HepG2 (cell line): ENCODE data around the gene SNRPD2. TPM values are rescaled to one million over a fixed set of nuclear protein-coding genes. Genes with fewer than 3 reads are reported as not detected.

Source experiments
- ERF ChIP-seq: IDR thresholded peaks from 2 replicates; pipeline ENCODE4 v1.6.1; 2018; ENCODE audit warnings: missing biosample characterization, missing genetic modification reagents
- KLF13 ChIP-seq: sonication (generic); formaldehyde crosslinking; IDR thresholded peaks from 2 replicates; pipeline ENCODE4 v1.4.0; 2020; ENCODE audit warnings: mild to moderate bottlenecking, missing genetic modification reagents
- NBN ChIP-seq: fragments of 450-650 bp; conservative IDR thresholded peaks from 2 replicates; pipeline ENCODE4 v1.6.1; 2017
- SP4 ChIP-seq: sonication (generic); formaldehyde crosslinking; IDR thresholded peaks from 2 replicates; pipeline ENCODE4 v1.8.1; 2023; ENCODE audit warnings: mild to moderate bottlenecking, missing genetic modification reagents
- TP53 ChIP-seq: sonication (generic); formaldehyde crosslinking; conservative IDR thresholded peaks from 2 replicates; pipeline ENCODE4 v1.4.0; 2020; ENCODE audit warnings: missing genetic modification reagents
- ZC3H4 ChIP-seq: sonication (generic); formaldehyde crosslinking; IDR thresholded peaks from 2 replicates; pipeline ENCODE4 v1.4.0; 2020; ENCODE audit warnings: missing genetic modification reagents, borderline replicate concordance
- ZNF317 ChIP-seq: sonication (generic); formaldehyde crosslinking; IDR thresholded peaks from 2 replicates; pipeline ENCODE4 v1.5.0; 2020; ENCODE audit warnings: mild to moderate bottlenecking, missing genetic modification reagents
- ZNF335 ChIP-seq: sonication (generic); formaldehyde crosslinking; IDR thresholded peaks from 2 replicates; pipeline ENCODE4 v1.4.0; 2020; ENCODE audit warnings: missing genetic modification reagents
- ZNF607 ChIP-seq: sonication (generic); formaldehyde crosslinking; IDR thresholded peaks from 2 replicates; pipeline ENCODE4 v1.5.1; 2020; ENCODE audit warnings: missing genetic modification reagents, mild to moderate bottlenecking, borderline replicate concordance
- ZNF652 ChIP-seq: IDR thresholded peaks from 2 replicates; pipeline ENCODE4 v1.6.1; 2016; ENCODE audit warnings: low read depth, borderline replicate concordance
- polyA plus RNA-seq, 8 experiments: library from polyadenylated mRNA; depleted of rRNA in 3 of 8; stranded (reverse) in 7 of 8; unstranded in 1 of 8; fragments of >200 nt; fragmentation: Illumina TruSeq in 4 of 8; extraction: Trizol in 4 of 8; gene quantifications; 2 replicates each; pipeline versions ENCODE4 v1.2.1 to v1.2.3, GENCODE V29; 2011 to 2016; ENCODE audit warnings: low read depth in 4 of 8, missing spikeins in 1 of 8, mixed read lengths in 1 of 8; ENCODE audit not compliant: insufficient read depth in 1 of 8
- total RNA-seq, 5 experiments: library from RNA; depleted of rRNA; stranded (reverse); fragments of >200 nt; fragmentation: Illumina TruSeq; extraction: Trizol; gene quantifications; 2 replicates each; pipeline ENCODE4 v1.2.3, GENCODE V29; 2016; ENCODE audit warnings: low read depth in 1 of 5
- TF ChIP-seq, protein P1 (sequence below): sonication (generic); formaldehyde crosslinking; IDR thresholded peaks from 2 replicates; pipeline ENCODE4 v1.5.0; 2020; ENCODE audit warnings: mild to moderate bottlenecking, missing genetic modification reagents
- TF ChIP-seq, protein P2 (sequence below): sonication (generic); formaldehyde crosslinking; IDR thresholded peaks from 2 replicates; pipeline ENCODE4 v1.5.0; 2020; ENCODE audit warnings: mild to moderate bottlenecking, missing genetic modification reagents
- TF ChIP-seq, protein P3 (sequence below): sonication (generic); formaldehyde crosslinking; IDR thresholded peaks from 2 replicates; pipeline ENCODE4 v1.4.0; 2020; ENCODE audit warnings: missing genetic modification reagents, borderline replicate concordance
- TF ChIP-seq, protein P4 (sequence below): sonication (generic); formaldehyde crosslinking; IDR thresholded peaks from 2 replicates; pipeline ENCODE4 v1.4.0; 2020; ENCODE audit warnings: low read depth, mild to moderate bottlenecking, missing genetic modification reagents

Gene SNRPD2
- total and polyA plus RNA-seq, 2 of the 13 experiments (the other 11 are each of a cell fraction or from before 2014, with no cell fraction given) = 299 to 485 TPM

DNA sequence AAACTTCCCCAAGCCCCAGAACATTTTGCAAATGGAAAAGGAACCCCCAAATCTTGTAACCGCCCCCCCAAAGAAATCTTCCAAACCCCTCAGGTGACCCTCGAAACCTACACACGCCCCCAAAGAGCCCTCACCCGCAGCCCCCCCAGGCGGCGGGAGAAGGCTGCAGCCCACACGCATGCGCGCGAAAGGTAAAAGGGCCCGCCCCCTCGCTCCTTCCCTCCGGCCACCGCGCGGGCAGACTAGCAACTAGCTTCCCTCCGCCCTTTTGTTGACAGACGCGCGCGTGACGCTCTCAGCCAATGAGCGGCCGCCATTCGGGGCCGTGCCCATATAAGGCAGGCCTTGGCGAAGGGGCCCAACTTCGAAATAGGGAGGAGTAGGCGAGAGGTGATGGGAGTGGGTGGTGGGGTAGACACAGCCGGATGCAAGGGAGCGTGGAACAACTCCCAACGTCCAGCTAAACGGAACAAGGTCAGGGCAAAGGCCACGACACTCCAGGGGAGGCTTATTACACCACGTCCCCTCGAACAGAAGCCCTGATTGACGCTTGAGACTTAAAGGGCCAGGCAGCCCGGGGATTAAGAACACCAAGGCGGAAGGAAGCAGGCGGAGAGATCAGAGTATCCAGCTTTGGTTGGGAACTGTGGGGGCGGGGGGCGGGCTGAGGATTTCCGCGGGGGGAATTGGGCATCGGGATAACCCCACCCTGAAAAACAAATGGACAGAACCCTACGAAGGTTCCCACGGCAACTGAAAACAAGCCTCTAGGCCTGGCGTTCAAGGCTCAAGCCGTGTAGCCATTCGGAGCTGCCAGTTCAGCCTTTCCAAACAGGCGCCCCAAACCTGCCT is 25.6 kb upstream of the SNRPD2 start (continued):
- TF ChIP-seq, protein P1, sequence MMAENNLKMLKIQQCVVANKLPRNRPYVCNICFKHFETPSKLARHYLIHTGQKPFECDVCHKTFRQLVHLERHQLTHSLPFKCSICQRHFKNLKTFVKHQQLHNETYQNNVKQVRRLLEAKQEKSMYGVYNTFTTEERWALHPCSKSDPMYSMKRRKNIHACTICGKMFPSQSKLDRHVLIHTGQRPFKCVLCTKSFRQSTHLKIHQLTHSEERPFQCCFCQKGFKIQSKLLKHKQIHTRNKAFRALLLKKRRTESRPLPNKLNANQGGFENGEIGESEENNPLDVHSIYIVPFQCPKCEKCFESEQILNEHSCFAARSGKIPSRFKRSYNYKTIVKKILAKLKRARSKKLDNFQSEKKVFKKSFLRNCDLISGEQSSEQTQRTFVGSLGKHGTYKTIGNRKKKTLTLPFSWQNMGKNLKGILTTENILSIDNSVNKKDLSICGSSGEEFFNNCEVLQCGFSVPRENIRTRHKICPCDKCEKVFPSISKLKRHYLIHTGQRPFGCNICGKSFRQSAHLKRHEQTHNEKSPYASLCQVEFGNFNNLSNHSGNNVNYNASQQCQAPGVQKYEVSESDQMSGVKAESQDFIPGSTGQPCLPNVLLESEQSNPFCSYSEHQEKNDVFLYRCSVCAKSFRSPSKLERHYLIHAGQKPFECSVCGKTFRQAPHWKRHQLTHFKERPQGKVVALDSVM (CRISPR knock-in tag) = no peak
- TF ChIP-seq ZNF607 (CRISPR knock-in tag) = no peak
- TF ChIP-seq, protein P2, sequence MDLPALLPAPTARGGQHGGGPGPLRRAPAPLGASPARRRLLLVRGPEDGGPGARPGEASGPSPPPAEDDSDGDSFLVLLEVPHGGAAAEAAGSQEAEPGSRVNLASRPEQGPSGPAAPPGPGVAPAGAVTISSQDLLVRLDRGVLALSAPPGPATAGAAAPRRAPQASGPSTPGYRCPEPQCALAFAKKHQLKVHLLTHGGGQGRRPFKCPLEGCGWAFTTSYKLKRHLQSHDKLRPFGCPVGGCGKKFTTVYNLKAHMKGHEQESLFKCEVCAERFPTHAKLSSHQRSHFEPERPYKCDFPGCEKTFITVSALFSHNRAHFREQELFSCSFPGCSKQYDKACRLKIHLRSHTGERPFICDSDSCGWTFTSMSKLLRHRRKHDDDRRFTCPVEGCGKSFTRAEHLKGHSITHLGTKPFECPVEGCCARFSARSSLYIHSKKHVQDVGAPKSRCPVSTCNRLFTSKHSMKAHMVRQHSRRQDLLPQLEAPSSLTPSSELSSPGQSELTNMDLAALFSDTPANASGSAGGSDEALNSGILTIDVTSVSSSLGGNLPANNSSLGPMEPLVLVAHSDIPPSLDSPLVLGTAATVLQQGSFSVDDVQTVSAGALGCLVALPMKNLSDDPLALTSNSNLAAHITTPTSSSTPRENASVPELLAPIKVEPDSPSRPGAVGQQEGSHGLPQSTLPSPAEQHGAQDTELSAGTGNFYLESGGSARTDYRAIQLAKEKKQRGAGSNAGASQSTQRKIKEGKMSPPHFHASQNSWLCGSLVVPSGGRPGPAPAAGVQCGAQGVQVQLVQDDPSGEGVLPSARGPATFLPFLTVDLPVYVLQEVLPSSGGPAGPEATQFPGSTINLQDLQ (CRISPR knock-in tag) = 0 out of 2 replicates have a peak, but pooled peaks have one; percentile 58
- TF ChIP-seq TP53 (CRISPR knock-in tag) = 0 out of 2 replicates have a peak, but pooled peaks have one; percentile 52
- TF ChIP-seq ZC3H4 (CRISPR knock-in tag) = no peak
- TF ChIP-seq, protein P3, sequence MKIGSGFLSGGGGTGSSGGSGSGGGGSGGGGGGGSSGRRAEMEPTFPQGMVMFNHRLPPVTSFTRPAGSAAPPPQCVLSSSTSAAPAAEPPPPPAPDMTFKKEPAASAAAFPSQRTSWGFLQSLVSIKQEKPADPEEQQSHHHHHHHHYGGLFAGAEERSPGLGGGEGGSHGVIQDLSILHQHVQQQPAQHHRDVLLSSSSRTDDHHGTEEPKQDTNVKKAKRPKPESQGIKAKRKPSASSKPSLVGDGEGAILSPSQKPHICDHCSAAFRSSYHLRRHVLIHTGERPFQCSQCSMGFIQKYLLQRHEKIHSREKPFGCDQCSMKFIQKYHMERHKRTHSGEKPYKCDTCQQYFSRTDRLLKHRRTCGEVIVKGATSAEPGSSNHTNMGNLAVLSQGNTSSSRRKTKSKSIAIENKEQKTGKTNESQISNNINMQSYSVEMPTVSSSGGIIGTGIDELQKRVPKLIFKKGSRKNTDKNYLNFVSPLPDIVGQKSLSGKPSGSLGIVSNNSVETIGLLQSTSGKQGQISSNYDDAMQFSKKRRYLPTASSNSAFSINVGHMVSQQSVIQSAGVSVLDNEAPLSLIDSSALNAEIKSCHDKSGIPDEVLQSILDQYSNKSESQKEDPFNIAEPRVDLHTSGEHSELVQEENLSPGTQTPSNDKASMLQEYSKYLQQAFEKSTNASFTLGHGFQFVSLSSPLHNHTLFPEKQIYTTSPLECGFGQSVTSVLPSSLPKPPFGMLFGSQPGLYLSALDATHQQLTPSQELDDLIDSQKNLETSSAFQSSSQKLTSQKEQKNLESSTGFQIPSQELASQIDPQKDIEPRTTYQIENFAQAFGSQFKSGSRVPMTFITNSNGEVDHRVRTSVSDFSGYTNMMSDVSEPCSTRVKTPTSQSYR (CRISPR knock-in tag) = peak; percentile 59; the same call in 1 of the 2 replicates
- peak; percentile 78 for TF ChIP-seq ERF (CRISPR knock-in tag)
- no peak for TF ChIP-seq KLF13
- no peak for TF ChIP-seq ZNF335 (CRISPR knock-in tag)
- TF ChIP-seq NBN = no peak
- peak; percentile 79; the same call in 1 of the 2 replicates for TF ChIP-seq SP4
- TF ChIP-seq ZNF317 = no peak
- TF ChIP-seq ZNF652 (CRISPR knock-in tag) = peak; percentile 15; the same call in 1 of the 2 replicates
- TF ChIP-seq, protein P4, sequence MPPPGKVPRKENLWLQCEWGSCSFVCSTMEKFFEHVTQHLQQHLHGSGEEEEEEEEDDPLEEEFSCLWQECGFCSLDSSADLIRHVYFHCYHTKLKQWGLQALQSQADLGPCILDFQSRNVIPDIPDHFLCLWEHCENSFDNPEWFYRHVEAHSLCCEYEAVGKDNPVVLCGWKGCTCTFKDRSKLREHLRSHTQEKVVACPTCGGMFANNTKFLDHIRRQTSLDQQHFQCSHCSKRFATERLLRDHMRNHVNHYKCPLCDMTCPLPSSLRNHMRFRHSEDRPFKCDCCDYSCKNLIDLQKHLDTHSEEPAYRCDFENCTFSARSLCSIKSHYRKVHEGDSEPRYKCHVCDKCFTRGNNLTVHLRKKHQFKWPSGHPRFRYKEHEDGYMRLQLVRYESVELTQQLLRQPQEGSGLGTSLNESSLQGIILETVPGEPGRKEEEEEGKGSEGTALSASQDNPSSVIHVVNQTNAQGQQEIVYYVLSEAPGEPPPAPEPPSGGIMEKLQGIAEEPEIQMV (CRISPR knock-in tag) = 0 out of 2 replicates have a peak, but pooled peaks have one; percentile 29
